Mammary microvascular endothelial cell (primary cell): Measurements from ENCODE around the gene RECQL. TPM values are rescaled to one million over a fixed set of nuclear protein-coding genes. Genes with fewer than 3 reads are reported as not detected.

Experiments
- total RNA-seq: library from RNA; depleted of rRNA; stranded (reverse); fragments of >200 nt; gene quantifications from 2 replicates; pipeline ENCODE4 v1.2.3, GENCODE V29; 2015

Gene RECQL
- 79.2 and 83.6 TPM in 2 replicates for total RNA-seq

GRCh38 chr12:21501258-21502163 is at the start of gene RECQL, which contains the start of gene GOLT1B:
Gene RECQL (minus strand): TSS chr12:21501635. CDS start chr12:21499570, 2,065 bp downstream.
Gene GOLT1B (plus strand): TSS chr12:21501789. CDS start chr12:21501924, 135 bp downstream.

GRCh38 chr12:21526053-21526452 is 24.6 kb upstream of the RECQL start, which contains the start of gene SPX:
Gene SPX (plus strand): TSS chr12:21526296. CDS start chr12:21526473, 177 bp downstream.

Other genes with a start within 250 kb of the RECQL start
- gene SLCO1A2, start 166.7 kb downstream of the RECQL start, total RNA-seq = not detected in 2 replicates
- not detected in 2 replicates for gene IAPP, start 128.7 kb downstream of the RECQL start, total RNA-seq
- gene PYROXD1, start 64.0 kb downstream of the RECQL start, total RNA-seq = 8.8 and 13.3 TPM in 2 replicates
- 28.6 and 33.6 TPM in 2 replicates for gene GOLT1B, start 154 bp upstream of the RECQL start, total RNA-seq
- not detected in 2 replicates for gene SPX, start 24.7 kb upstream of the RECQL start, total RNA-seq
- gene GYS2, start 103.2 kb upstream of the RECQL start, total RNA-seq = not detected in 2 replicates
- gene LDHB, start 156.2 kb upstream of the RECQL start, total RNA-seq = 458 and 465 TPM in 2 replicates